Hematopoietic multipotent progenitor cell (in vitro differentiated cells): ENCODE measurements around the gene CNGA3. TPM values are rescaled to one million over a fixed set of nuclear protein-coding genes. Genes with fewer than 3 reads are reported as not detected.
A peak's percentile ranks its signal among the peaks of the same experiment; 100 is the strongest.
"Not testable (repeated sequence)": the region's sequence is repeated elsewhere in the genome, so short reads cannot be mapped to it uniquely, and the experiment has no call there.

Source experiments
- DNase-seq, 3 donors: peaks; one replicate each; pipeline ENCODE4 v3.0.0-alpha.2; 2011 to 2015; ENCODE audit warnings: low read depth in 2 of 3, low spot score in 2 of 3
- total RNA-seq: library from RNA; depleted of rRNA; stranded (reverse); fragments of >200 nt; gene quantifications from one replicate; pipeline ENCODE4 v1.2.3, GENCODE V29; 2012

CNGA3 gene
- total RNA-seq: not detected

DNA sequence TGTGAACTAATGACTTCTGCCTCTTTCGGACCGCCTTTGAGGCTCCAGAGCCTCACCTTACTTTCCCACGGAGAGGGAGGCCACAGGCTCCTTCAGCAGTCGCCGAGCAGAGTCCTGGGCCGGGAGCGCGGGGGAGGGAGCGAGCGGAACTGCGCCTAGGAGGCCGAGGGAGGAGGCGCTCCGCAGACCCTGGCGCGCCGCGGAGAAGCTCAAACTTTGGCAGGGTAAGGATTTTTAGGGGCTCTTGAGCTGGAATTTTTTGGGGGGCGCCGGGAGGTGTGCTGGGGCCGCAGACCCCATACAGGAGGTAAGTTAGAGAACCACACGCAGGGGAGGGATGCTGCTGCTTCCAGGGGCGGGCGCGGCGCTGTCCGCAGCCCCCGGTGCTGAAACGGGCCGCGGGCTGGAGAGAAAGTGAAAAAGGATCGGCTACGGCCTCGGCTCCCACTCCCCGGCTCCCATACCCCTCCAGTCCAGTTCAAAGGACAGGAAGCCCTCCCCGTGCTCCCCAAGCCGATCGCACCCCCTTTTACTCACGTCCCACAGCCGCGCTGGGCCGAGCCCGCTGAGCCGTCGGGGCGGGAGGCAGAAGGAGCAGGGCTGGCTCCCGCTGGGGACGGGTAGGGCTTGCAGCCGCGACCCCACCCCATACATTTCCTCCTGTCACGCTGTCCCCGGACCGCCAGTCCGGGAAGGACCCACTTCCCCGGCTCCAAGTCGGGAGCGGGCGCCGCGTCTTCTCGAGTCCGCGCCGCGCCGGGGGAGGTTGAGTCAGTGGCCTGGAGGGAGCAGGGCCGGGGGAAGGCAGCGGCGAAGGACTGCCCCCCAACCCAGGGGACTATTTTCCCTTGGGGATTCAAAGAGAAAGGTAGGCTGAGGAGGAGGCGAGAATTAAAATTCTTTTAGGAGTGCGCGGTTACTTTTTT, at the start of gene CNGA3:
Gene CNGA3, plus strand, starts transcription at position 146 of the 926 bp plus-strand sequence. CDS start 23,520 bp downstream, outside the sequence.
- peak in 2 of 3 donors; percentile 12 to 55 for DNase-seq

DNA sequence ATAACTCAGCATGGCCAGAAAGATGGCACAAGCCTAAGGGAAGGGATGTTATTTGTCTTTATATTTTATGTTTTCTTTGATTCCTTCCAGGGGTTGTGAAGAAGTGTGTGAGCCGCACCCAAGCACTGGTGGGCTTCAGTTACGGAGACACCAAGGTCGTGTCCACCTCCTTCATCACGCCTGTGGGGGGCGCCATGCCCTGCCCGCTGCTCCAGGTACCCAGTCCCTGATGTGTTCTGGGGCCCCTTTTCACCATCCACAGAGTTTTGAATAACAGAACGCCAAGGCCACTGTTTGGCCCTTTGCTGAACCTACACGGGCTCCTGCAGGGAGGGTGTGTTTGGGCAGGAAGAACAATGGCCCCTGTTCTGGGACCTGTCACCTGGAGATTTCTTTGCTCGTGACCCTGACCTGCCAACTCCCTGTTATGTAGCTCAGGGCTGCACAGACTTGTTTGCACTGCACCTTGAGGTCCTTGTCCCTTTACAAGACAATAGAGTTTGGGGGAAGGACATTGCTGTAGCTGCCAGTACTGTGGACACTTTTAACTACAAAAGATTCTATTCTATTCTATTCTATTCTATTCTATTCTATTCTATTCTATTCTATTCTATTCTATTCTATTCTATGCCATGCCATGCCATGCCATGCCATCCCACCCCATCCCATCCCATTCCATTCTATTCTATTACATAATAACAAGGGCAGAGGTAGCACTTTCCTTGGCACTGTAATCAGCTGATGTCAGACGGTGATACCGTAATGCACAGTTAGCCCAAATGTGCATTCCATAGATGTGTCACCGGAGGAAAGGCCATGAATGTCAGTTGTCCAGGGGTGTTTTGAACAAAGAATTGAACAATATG, 48.2 kb upstream of the CNGA3 start:
- no peak for DNase-seq

- DNase-seq: no peak
These were observed 47.5 kb upstream of the CNGA3 start for GRCh38 chr2:98298683-98299164.

DNA sequence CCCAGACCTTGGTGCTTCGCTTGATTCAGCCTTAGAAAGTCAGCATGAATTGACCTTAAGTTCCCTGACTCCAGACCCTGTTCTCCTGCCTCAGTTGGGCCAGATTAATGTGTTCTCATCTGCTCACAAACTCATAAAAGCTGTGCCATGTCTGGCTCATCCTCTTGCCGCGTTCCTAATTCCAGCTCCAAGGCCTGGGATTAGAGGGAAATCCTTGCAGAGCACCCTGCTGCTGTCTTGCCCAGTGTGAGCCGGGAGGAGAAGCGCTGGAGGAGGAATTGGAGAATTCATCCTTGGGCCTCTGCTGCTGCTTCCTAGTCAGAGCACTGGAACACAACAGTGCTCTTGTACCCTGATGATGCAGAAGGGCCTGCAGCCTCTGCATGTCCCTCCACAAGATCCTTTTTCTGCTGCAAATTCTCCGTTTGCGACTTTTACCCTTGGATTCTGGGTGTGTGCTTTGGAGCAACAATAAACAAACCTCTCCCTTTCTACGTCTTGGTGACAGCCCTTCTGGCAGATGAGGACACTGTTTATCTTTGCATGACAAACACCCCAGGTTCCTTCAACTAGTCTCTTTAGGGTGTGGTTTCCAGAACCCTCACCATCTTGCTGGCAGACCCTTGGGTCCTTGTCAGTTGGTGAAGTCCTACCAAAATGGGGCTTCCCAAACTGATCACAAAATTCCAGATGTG, 46.9 kb upstream of the CNGA3 start:
- DNase-seq: no peak

- DNase-seq: no peak
These were observed 45.9 kb upstream of the CNGA3 start for GRCh38 chr2:98300141-98300874.

DNA sequence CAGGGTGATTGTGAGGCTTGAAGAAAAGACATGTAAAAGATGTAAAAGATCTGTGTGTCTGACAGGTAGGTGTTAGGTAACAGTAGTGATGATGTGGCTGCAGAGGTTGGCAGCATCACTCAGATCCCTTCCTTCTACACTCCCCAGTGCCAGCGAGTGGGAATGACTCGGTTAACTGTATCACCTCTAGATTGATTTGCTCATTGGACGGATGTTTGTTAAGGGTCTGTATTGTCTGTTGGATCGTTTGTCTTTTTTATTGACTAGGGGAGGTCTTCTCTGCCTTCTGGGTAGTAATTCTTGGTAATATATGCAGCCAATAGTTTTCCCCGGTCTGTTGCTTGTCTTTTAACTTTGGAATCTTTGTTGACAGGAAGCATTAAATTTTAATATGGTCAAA, 44.8 kb upstream of the CNGA3 start:
- no peak for DNase-seq

GRCh38 chr2:98307131-98307696, 39.0 kb upstream of the CNGA3 start:
- not testable (repeated sequence) for DNase-seq

DNA sequence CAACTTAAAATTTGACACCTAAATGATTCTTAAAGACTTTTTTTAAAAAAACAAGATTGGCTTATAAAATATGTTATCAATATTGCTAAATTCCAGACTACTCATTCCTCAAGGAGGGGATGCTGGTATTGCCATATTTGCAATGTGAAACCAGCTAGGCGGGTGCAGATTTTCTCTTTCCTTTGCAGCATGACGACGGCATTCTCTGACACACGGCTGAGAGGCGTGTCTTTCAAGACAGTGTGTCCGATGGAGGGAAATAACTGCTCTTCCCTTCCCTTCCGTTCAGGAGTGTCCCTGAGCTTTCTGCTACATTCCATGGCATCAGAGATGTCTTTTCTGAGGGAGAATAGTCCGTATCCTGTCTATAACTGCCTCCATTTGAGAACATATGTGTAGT, 38.2 kb upstream of the CNGA3 start:
- DNase-seq: no peak

DNA sequence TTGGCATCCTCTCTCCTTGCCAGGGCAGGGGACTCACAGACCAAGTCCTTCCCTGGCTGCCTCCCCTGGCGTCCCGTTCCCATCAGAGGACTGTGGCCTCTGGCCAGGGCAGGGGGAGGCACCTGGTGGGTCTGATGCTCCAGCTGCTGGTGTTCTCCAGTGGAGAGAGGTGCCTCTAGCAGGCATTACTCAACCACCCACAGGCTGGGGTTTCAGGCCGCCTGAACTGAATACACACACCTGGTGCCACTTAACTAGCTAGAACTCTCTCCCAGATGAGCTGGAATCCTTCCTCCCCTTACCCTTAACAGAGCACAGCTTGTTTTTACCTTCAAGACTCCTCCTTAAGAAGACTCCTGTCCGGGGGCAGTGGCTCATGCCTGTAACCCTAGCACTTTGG, 37.7 kb upstream of the CNGA3 start:
- no peak for DNase-seq

GRCh38 chr2:98309580-98309979, 36.7 kb upstream of the CNGA3 start:
- DNase-seq: no peak

DNA sequence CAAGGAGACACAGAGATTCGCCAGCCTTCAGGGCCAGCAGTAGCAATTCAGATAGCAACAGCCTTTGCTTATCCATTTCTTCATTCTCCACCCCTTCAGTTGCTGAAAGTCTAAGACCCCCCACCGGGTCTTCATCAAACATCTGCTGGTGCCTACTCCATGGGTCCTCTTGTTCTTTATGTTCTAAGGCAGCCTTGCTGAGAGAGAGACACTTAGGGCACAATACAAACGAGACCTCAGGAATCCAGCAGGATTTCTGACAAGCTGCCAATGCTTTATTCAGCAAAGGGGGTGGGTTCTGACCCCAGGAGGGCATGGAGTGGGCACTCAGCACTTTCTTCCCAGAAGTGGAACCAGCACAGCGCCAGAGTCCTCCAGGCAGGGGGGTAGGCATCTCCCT, 36.2 kb upstream of the CNGA3 start:
- no peak for DNase-seq

GRCh38 chr2:98311090-98311489, 35.2 kb upstream of the CNGA3 start:
- DNase-seq: no peak

- DNase-seq: no peak
These were observed 34.3 kb upstream of the CNGA3 start for GRCh38 chr2:98311771-98312545.

DNA sequence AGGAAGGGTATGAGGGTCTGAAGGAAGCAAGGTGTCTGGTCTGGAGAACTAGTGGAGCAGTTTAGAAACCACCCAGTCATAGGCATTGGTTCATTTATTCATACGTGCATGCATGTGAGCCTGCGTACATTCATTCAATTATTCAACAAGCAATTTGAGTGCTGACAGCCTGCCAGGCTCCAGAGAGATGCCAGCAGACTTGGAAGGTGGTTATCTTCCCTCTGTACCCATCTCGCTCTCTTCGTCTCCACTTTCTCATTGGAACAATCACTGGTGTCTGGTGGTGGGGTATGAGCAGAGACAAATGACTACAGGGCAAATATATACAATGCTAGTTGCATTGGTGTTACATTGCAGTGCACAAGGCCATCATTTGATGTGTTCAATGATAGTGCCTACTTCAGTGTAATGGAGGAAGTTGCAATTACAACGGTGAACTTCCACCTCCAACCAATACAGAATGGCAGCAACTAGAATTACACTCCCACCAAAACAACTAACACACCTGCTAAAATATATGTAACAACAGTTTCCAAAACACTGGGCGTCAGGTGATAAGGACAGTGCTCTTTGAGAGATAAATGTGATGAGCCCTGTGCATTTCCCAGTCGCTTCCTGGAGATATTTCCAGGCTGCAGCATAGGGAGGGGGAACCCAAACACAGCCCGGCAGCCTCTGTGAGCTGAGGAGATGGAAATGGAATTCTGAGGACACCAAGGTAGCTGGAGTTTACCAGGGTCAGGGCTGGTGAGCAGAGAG, 32.6 kb upstream of the CNGA3 start:
- DNase-seq: no peak

GRCh38 chr2:98314251-98314650, 32.0 kb upstream of the CNGA3 start:
- DNase-seq: no peak

DNA sequence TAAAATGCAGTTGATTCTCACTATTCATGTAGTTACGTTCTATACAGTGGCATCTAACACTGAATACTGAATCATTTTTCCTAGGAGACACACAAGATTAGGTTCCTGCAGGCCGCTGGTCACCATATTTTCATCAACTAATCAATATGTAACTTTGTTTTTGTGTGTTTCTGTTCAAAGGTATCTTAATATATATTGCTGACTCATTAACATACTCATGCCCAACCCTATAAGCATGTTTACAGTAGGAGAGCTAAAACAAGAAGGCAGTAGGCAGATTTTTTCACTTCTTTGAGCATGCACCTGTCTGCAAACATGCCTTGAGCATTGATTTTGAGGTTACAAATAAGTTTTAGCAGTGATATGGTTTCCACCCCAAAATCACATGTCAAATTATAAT, 30.3 kb upstream of the CNGA3 start:
- DNase-seq: no peak

DNA sequence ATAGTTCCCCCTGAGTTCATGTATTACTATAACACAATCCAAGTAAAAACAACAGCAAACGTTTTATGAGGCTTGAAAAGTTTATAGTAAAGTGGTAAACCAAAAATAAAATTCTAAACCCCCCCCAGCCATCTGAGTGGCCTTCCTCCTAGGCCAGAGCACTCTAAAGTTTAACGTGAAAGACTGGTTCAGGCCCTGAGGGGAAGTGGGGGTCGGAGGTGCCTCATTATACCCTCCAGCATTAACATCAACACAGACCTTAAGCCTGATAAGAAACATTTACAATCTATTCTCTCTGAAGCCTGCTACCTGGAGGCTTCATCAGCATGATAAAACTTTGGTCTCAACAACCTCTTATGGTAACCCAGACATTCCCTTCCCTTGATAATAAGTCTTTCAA, 29.0 kb upstream of the CNGA3 start:
- no peak for DNase-seq

GRCh38 chr2:98320171-98320570, 26.1 kb upstream of the CNGA3 start:
- not testable (repeated sequence) for DNase-seq
